Type B pancreatic cell (in vitro differentiated cells): ENCODE measurements around the gene AQP5. TPM values are rescaled to one million over a fixed set of nuclear protein-coding genes. Genes with fewer than 3 reads are reported as not detected.

ENCODE experiments used
- DNase-seq: peaks from one replicate; pipeline ENCODE4 v3.0.0; 2021; ENCODE audit warnings: mixed read lengths; ENCODE audit not compliant: unreplicated experiment; ENCODE audit errors: extremely low spot score
- H3K27ac Mint-ChIP-seq: 2 replicates; pipeline ENCODE4 v1.8.0; 2021; ENCODE audit warnings: mild to moderate bottlenecking, mixed read lengths
- H3K27me3 Mint-ChIP-seq: 2 replicates; pipeline ENCODE4 v1.8.0; 2021; ENCODE audit warnings: mixed read lengths
- H3K36me3 Mint-ChIP-seq: 2 replicates; pipeline ENCODE4 v1.8.0; 2021; ENCODE audit warnings: mixed read lengths
- H3K4me1 Mint-ChIP-seq: one replicate; pipeline ENCODE4 v1.8.0; 2021; ENCODE audit warnings: mixed read lengths; ENCODE audit not compliant: unreplicated experiment
- H3K4me3 Mint-ChIP-seq: 2 replicates; pipeline ENCODE4 v1.8.0; 2021; ENCODE audit warnings: mild to moderate bottlenecking, mixed read lengths
- H3K9me3 Mint-ChIP-seq: 2 replicates; pipeline ENCODE4 v1.8.0; 2021; ENCODE audit warnings: mixed read lengths
- CTCF ChIP-seq: fragments of 200-600 bp; sonication (generic); conservative IDR thresholded peaks from 2 replicates; pipeline ENCODE4 v1.5.0; 2021; ENCODE audit warnings: antibody characterized with exemption, mild to moderate bottlenecking
- total RNA-seq: library from RNA; stranded (reverse); gene quantifications from 2 replicates; pipeline ENCODE4 v1.2.1, GENCODE V29; 2021; ENCODE audit warnings: low replicate concordance

Gene AQP5
- total RNA-seq, 1 donor from 2014 or later, result 0.97 TPM

GRCh38 chr12:49934505-49934904, 27.2 kb upstream of the AQP5 start:
- no peak for DNase-seq
- Mint-ChIP-seq H3K9me3 (peaks cover 5% of the 10 kb centered on the region), H3K4me1 (peaks cover 8% of the 10 kb centered on the region), H3K36me3 (no peaks in the 10 kb centered on the region), H3K4me3 (no peak overlapping the region), H3K27ac (no peak overlapping the region), H3K27me3 (peaks cover 3% of the 10 kb centered on the region)
- no peak for TF ChIP-seq CTCF

- Mint-ChIP-seq H3K27me3 (no peaks in the 10 kb centered on the region), H3K4me1 (peaks cover 16% of the 10 kb centered on the region), H3K9me3 (peaks cover 5% of the 10 kb centered on the region), H3K4me3 (no peak overlapping the region), H3K27ac (no peak overlapping the region), H3K36me3 (no peaks in the 10 kb centered on the region)
- no peak for TF ChIP-seq CTCF
- DNase-seq, result no peak
Observed at GRCh38 chr12:49936925-49937324, 24.7 kb upstream of the AQP5 start.

- DNase-seq, result no peak
- Mint-ChIP-seq H3K27ac (no peak overlapping the region), H3K9me3 (peaks cover 5% of the 10 kb centered on the region), H3K4me3 (no peak overlapping the region), H3K36me3 (no peaks in the 10 kb centered on the region), H3K4me1 (peaks cover 21% of the 10 kb centered on the region), H3K27me3 (no peaks in the 10 kb centered on the region)
- no peak for TF ChIP-seq CTCF
Observed at GRCh38 chr12:49937639-49938300, 23.9 kb upstream of the AQP5 start.

GRCh38 chr12:49939307-49939706, 22.4 kb upstream of the AQP5 start:
- H3K4me3 Mint-ChIP-seq, result no peak overlapping the region
- H3K27ac Mint-ChIP-seq, result no peak overlapping the region
- peaks cover 5% of the 10 kb centered on the region for H3K9me3 Mint-ChIP-seq
- H3K27me3 Mint-ChIP-seq, result peaks cover 3% of the 10 kb centered on the region
- peaks cover 31% of the 10 kb centered on the region for H3K4me1 Mint-ChIP-seq
- no peaks in the 10 kb centered on the region for H3K36me3 Mint-ChIP-seq
- no peak for DNase-seq
- TF ChIP-seq CTCF, result no peak

- Mint-ChIP-seq H3K27me3 (peaks cover 3% of the 10 kb centered on the region), H3K9me3 (peaks cover 2% of the 10 kb centered on the region), H3K27ac (no peak overlapping the region), H3K4me3 (no peak overlapping the region), H3K36me3 (no peaks in the 10 kb centered on the region), H3K4me1 (peaks cover 29% of the 10 kb centered on the region)
- no peak for DNase-seq
- no peak for TF ChIP-seq CTCF
Observed at GRCh38 chr12:49939707-49940106, 22.0 kb upstream of the AQP5 start.
